NCI-H128 (cell line): ENCODE results near the gene RASGRP1.
"Not testable (repeated sequence)": the region's sequence is repeated elsewhere in the genome, so short reads cannot be mapped to it uniquely, and the experiment has no call there.

Source experiments
- DNase-seq: peaks from one replicate; lab custom pipeline; 2025; ENCODE audit not compliant: unreplicated experiment; lab: John Stamatoyannopoulos, UW

Gene RASGRP1

GRCh38 chr15:38564557-38565286 is at the start of gene RASGRP1:
Gene RASGRP1 (minus strand): TSS chr15:38564814. CDS start chr15:38564628, 186 bp downstream.
- DNase-seq: no peak

- no peak for DNase-seq
These were observed 48.5 kb upstream of the RASGRP1 start for GRCh38 chr15:38613085-38613484.

- DNase-seq: no peak
These were observed 47.7 kb upstream of the RASGRP1 start for GRCh38 chr15:38612159-38612863.

- DNase-seq: no peak
These were observed 46.6 kb upstream of the RASGRP1 start for GRCh38 chr15:38611228-38611627.

- peak; percentile 8 for DNase-seq
These were observed 46.1 kb upstream of the RASGRP1 start for GRCh38 chr15:38610748-38611147.

- DNase-seq: no peak
These were observed 44.6 kb upstream of the RASGRP1 start for GRCh38 chr15:38609097-38609738.

GRCh38 chr15:38608682-38609081 is 44.1 kb upstream of the RASGRP1 start:
- no peak for DNase-seq

- DNase-seq: no peak
These were observed 41.1 kb upstream of the RASGRP1 start for GRCh38 chr15:38605744-38606143.

- no peak for DNase-seq
These were observed 39.1 kb upstream of the RASGRP1 start for GRCh38 chr15:38603672-38604071.

- no peak for DNase-seq
These were observed 38.5 kb upstream of the RASGRP1 start for GRCh38 chr15:38602910-38603670.

- no peak for DNase-seq
These were observed 35.6 kb upstream of the RASGRP1 start for GRCh38 chr15:38600236-38600635.

GRCh38 chr15:38598749-38599148 is 34.1 kb upstream of the RASGRP1 start:
- DNase-seq: no peak

- no peak for DNase-seq
These were observed 32.7 kb upstream of the RASGRP1 start for GRCh38 chr15:38597219-38597800.

- no peak for DNase-seq
These were observed 28.9 kb upstream of the RASGRP1 start for GRCh38 chr15:38593524-38593923.

- DNase-seq: no peak
These were observed 24.9 kb upstream of the RASGRP1 start for GRCh38 chr15:38589502-38589901.

- no peak for DNase-seq
These were observed 24.1 kb upstream of the RASGRP1 start for GRCh38 chr15:38588672-38589071.

- no peak for DNase-seq
These were observed 22.6 kb upstream of the RASGRP1 start for GRCh38 chr15:38587214-38587613.

- DNase-seq: not testable (repeated sequence)
These were observed 21.4 kb upstream of the RASGRP1 start for GRCh38 chr15:38586005-38586404.

- no peak for DNase-seq
These were observed 14.0 kb upstream of the RASGRP1 start for GRCh38 chr15:38578626-38579025.

GRCh38 chr15:38577424-38577987 is 12.9 kb upstream of the RASGRP1 start:
- no peak for DNase-seq

- DNase-seq: no peak
These were observed 12.2 kb upstream of the RASGRP1 start for GRCh38 chr15:38576837-38577236.
